ENCODE measurements around the gene RGL3.
"Not testable (repeated sequence)": the region's sequence is repeated elsewhere in the genome, so short reads cannot be mapped to it uniquely, and the experiment has no call there.

The RGL3 gene

DNA sequence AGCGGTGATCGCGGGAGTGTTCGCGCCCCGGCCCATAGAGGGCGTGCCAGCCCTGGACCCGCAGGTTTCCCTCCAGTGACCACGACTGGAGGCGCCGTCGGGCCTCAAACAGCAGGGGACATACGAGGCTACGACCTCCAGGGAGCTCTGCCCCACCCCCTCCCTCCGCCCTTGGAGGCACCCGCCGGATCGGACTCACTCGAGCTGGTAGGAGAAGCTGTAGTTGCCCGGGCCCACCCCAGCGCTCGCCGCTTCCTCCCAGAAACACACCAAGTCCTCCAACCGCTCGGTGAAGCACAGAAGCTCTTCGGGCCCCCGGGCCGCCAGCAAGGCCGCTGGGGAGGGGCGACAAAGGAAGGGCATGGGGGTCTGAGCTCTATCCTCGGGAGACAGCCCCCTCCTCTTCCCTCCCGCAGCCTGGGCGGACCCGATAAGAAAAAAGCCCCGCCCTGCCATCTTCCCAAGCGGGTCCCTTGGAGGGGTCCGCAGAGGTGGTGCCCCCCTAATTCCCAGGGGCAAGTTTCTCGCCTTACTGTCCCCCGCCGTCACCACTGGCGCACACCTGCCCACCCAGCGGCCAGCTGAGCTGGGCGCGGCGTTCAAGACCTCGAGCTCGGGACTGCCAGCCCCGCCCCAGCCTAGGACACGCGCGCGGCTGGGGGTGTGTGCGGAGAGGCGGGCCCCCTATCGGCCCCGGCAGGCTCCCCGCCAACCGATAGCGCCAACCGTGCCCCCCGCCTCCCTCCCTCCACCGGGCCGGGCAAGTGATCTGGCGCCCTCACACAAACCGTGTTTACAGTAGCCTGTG, 36.0 kb downstream of the RGL3 start:
- no peak for DNase-seq (ENCODE audit: low spot score)

DNA sequence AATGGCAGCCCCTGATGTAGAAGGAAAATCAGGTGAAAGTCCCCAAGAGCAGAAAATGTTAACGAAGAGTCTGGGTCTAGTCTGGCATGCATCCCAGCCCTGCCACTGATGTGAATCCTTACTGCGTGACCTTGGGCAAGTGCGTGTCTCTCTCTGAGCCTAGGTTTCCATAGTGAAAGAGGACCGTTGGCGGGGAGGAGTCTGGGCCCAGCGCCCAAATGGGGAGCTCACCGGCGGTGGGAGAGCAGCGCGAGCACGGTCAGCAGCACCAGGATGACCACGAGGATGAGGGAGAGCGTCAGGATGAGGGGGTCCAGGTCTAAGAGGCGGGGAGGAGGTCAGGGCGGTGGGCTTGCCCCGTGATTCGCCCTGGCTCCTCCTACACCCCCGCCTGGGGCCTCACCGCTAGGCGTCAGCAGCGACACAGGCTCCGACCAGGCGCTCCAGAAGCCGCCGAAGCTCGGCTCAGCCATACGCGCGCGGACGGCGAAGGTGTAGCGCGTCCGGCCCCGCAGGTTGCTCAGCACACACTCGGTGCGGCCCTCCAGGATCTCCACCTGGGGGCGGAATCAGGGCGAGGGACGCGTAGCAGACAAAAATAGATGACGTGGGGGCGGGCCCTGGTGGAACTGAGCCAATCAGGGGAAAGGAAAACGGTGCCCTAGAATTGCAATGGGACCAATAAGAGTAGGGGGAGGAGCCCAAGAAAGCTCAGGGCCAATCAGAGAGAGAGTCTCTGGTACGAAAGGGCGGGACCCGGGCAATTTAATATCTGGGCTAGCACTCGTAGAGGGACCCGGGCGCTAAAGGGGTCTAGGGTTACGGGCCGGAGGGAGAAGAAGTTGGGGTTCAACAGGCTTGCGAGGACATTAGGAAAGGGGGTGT, 38.2 kb downstream of the RGL3 start:
- DNase-seq (ENCODE audit: low spot score): peak; percentile 98

DNA sequence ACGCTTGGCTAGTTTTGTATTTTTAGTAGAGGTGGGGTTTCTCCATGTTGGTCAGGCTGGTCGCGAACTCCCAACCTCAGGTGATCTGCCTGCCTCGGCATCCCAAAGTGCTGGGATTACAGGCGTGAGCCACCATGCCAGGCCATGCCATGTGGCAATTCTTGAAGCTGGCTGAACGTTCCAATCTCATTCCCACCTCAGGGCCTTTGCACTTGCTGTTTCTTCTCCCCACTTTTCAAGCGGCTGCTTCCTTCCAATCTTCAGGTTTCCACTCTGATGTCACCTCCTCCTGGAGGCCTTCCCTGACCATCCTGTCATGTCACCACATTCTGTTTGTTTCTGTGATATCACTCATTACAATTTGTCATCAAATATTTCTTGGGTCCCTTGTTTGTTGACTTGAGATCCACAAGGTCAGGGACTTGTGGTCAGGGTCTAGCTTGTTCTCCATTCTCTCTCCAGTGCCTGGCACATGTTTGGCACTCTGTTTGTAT, 39.2 kb downstream of the RGL3 start:
- DNase-seq (ENCODE audit: low spot score): no peak

DNA sequence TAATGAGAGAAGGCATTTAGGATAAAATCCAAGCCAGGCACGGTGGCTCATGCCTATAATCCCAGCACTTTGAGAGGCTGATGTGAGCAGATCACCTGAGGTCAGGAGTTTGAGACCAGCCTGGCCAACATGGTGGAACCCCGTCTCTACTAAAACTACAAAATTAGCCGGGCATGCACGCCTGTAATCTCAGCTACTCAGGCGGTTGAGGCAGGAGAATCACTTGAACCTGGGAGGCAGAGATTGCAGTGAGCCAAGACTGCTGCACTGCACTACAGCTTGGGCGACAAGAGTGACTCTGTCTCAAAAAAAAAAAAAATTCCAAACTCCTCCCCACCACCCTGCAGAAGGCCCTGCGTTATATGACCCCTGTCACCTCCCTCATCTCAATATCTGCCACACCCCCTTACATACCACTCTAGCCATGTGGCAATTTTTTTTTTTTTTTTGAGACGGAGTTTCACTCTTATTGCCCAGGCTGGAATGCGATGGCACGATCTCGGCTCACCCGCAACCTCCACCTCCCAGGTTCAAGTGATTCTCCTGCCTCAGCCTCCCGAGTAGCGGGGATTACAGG, 39.8 kb downstream of the RGL3 start:
- not testable (repeated sequence) for DNase-seq (ENCODE audit: low spot score)

DNA sequence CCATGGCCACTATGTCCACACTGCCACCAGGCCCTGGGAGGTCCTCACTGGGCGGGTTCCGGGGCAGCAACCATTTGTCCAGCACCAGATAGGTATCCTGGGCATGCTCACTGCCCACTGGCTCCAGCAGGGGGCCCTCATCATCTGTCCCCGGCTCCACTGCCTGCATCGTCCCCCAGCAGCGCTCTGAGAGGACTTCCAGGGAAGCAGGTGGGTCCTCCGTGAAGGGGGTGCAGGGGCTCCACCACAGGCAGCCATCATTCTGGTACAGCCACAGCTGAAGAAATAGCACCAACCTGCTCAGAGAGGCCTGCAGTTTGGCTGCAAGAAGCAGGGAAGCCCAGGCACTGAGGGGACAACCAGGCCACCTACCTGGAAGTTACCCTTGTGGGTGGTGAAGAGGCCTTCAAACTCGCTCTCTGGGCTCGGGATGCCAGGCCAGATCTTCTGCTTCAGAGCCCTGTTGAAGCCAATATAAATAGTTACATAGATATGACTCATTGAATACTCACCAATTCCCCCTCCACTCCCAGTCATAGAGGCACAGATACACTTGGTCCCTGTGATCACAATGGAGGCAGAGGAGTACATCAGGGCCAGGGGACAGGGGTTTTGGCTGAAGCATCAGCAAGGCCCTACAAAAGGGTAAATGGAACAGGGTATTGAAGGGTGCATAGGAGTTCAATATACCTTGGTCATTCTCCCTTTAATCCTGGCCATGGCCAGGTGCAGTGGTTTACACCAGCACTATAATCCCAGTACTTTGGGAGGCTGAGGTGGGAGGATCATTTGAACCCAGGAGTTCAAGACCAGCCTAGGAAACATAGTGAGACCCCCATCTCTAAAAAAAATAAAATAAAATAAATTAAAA, 40.6 kb downstream of the RGL3 start:
- DNase-seq (ENCODE audit: low spot score): peak; percentile 41

DNA sequence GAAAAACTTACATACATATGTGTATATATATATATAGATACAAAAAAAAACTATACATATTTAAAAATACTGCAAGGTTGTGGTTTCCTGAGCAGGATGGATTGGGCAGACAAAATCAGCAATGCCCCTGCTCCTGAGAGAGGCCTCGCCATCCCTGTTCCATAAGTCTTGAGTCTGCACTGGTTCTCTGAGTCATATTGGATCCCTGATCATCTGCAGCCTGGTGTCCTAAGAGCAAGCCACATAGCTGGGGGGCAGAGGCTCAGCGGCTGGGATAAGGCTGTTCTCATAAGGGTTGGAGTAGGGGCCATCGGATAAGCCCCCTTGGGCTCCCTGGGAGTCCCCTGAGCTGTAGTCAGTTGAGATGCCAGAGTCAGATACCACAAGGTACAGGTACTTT, 41.4 kb downstream of the RGL3 start:
- DNase-seq (ENCODE audit: low spot score): no peak

GRCh38 chr19:11377237-11377636, 41.9 kb downstream of the RGL3 start:
- no peak for DNase-seq (ENCODE audit: low spot score)

- no peak for DNase-seq (ENCODE audit: low spot score)
Observed at GRCh38 chr19:11375143-11375948, 43.8 kb downstream of the RGL3 start.

DNA sequence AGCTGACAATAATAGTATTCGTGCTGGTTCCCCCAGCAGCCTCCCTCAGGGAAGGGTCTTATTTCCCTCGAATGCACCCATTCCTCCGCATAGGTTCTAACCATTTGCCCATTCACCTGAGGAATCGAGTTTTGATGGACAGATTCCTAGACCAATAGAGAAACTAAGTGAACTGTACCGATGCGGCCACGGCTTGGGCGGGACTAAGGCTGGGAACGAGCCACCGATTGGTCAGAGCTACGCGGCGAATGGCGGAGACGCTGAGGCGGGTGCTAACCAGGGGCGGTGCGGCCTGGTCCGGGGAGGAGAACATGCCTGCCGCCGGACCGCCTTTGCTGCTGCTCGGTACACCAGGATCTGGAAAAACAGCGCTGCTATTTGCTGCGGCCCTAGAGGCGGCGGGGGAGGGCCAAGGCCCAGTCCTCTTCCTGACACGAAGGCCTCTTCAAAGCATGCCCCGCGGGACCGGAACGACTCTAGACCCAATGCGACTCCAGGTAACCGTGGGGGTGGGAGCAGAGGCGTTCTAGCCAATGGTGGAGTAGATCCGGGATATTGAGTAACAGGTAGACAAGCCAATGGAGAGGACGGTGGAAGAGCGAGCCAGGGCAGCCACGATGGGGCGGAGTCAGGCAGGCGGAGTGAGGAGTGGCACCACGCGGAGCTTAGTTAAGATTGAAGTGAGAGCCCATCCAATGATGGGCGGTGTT, 44.5 kb downstream of the RGL3 start, which contains the start of gene SWSAP1:
Gene SWSAP1 (plus strand): TSS at position 234 of the 710 bp plus-strand sequence. CDS start 15 bp downstream, at position 249.
- peak; percentile 99 for DNase-seq (ENCODE audit: low spot score)

DNA sequence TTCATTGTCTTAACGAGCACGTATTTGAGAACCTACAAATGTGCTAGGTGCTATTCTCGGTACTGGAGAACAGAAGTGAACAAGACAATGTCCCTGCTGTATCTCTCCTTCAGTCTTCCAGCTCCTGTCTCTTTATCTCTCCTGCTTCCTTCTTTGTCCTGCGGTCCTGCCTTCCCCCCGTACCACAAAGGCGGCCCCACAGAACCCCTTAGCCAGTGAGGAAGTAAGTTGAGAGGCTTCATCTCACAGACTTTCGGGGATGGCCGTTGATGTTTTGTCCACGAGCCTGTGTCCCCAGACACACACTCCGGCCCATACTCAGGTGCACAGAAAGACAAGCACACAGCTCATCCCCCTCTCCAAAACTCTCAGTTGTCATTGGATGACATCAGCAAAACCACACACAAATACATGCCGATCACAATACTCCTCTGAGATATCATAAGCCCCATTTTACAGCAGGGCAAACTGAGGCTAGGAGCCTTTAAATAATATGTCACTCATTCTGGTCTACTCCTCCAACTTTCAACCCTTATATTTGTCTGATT, 45.2 kb downstream of the RGL3 start:
- DNase-seq (ENCODE audit: low spot score): no peak

- no peak for DNase-seq (ENCODE audit: low spot score)
Observed at GRCh38 chr19:11373166-11373884, 45.8 kb downstream of the RGL3 start.

DNA sequence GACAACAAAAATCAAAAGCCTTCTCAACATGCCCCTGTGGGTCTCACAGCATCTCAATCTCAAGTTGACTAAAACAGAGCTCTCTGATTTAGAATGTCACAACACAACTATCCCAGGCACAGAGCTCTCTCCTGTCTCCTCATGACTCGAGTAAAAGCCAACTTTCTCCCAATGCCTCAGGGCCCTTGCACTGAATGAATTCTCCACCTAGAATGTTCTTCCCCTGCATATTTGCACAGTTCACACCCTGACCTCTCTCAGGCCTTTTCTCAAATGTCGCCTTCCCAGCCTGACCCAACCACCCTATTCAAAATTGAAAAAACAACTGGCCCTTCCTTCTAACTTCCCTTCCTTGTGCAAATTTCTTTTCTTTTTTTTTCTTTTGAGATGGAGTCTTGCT, 48.4 kb downstream of the RGL3 start:
- DNase-seq (ENCODE audit: low spot score): no peak

DNA sequence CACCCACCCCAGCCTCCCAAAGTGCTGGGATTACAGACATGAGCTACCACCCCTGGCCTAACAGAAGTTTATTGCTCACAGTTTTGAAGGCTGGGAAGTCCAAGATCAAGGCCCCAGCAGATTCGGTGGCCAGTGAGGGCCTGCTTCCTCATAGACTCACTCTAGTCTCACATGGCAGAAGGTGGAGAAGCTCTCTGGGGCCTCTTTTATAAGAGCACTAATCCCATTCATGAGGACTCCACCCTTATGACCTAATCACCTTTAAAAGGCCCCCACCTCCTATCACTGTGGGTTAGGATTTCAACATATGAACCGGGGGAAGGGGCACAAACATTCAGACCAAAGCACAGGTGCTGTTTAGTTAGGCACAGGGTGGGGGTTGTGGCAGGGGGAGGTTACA, 51.6 kb downstream of the RGL3 start:
- no peak for DNase-seq (ENCODE audit: low spot score)

DNA sequence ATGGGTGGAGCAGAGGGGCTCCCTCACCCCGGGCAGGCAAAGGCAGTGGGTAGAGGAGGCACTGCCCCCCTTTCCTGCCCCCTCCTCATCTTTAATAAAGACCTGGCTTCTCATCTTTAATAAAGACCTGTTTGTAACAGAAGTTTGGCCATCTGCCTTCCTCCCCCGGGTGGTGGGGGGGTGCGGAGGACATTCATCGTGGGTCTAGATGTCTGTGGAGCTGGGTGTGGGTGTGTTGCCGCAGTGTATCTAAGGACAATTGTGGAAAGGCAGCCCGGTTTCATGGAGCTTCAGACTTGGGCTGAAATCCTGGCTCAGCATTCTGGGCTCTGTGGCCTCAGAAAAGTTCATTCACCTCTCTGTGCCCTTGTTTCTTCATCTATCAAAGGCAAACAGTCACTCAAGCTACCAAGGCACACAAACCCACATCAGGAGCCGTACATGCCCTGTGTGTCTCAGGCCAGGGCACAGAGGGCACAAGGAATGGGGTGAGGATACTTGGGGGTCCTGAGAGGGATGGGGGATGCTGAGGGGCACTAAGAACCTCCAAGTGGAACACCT, 53.5 kb downstream of the RGL3 start:
- DNase-seq (ENCODE audit: low spot score): no peak

DNA sequence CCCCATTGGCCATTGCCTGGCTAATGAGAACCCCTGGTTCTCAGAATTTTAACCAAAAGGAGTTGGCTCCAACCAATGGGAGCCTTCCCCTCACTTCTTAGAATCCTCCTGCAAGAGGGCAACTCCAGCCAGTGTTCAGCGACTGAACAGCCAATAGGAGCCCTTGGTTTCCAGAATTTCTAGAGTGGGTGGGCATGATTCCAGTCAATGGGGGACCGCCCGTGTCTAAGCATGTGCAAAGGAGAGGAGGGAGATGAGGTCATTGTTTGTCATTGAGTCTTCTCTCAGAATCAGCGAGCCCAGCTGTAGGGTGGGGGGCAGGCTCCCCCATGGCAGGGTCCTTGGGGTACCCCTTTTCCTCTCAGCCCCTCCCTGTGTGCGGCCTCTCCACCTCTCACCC, 54.2 kb downstream of the RGL3 start:
- DNase-seq (ENCODE audit: low spot score): no peak

DNA sequence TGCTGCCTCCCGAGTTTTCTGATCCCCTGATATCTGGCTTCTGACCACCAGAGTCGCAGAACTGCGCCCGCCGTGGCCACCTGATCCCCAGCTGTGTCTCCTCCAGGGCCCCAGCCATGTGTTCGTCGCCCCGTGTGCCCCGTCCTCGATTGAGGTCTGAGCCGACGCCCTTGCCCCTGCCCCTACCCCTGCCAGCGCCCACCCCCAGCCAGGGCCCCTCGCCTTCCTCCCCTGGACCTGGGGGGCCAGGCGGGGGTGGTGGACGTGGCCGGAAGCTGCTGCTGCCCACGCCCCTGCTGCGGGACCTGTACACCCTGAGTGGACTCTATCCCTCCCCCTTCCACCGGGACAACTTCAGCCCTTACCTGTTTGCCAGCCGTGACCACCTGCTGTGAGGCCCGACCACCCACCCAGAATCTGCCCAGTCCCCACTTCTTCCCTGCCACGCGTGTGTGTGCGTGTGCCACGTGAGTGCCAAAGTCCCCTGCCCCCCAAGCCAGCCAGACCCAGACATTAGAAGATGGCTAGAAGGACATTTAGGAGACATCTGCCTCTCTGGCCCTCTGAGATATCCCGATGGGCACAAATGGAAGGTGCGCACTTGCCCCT, 54.7 kb downstream of the RGL3 start:
- no peak for DNase-seq (ENCODE audit: low spot score)

DNA sequence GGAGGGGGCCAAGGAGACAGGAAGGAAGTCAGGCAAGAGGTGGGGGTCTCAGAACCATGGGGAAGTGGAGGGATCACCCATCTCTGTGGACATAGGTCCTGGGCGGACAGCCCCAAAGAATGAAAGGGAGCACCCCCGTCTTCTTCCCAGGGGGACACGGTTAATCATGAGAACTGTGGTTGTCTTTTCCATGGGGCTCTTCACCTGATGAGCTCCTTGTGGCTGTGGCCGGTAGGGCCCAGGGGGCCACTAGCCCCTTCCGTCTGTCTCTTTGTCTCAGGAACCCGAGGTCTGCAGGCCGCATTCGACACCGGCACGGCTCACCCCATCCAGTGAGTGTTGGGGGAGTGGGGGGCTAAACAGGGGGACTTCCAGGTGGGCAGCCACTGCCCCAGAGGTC, 55.2 kb downstream of the RGL3 start:
- DNase-seq (ENCODE audit: low spot score): no peak
